B cell (primary cell): Measurements from ENCODE around the gene SPATA17.

ENCODE experiments used
- EZH2 ChIP-seq: IDR thresholded peaks from 2 replicates; pipeline ENCODE4 v1.6.1; 2012; ENCODE audit warnings: borderline replicate concordance, low read depth, mild to moderate bottlenecking, moderate library complexity, low read length; ENCODE audit not compliant: insufficient read depth, poor library complexity, severe bottlenecking
- TF ChIP-seq, protein P1 (sequence below): fragments of 200-600 bp; IDR thresholded peaks from one replicate; pipeline ENCODE4 v1.8.0; 2022; ENCODE audit warnings: antibody characterized with exemption, mild to moderate bottlenecking

- no peak for TF ChIP-seq EZH2
- TF ChIP-seq, protein P1, sequence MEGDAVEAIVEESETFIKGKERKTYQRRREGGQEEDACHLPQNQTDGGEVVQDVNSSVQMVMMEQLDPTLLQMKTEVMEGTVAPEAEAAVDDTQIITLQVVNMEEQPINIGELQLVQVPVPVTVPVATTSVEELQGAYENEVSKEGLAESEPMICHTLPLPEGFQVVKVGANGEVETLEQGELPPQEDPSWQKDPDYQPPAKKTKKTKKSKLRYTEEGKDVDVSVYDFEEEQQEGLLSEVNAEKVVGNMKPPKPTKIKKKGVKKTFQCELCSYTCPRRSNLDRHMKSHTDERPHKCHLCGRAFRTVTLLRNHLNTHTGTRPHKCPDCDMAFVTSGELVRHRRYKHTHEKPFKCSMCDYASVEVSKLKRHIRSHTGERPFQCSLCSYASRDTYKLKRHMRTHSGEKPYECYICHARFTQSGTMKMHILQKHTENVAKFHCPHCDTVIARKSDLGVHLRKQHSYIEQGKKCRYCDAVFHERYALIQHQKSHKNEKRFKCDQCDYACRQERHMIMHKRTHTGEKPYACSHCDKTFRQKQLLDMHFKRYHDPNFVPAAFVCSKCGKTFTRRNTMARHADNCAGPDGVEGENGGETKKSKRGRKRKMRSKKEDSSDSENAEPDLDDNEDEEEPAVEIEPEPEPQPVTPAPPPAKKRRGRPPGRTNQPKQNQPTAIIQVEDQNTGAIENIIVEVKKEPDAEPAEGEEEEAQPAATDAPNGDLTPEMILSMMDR: no peak
Measured at GRCh38 chr1:217805792-217806191, 174.6 kb downstream of the SPATA17 start.
